GM21515 (cell line): ENCODE measurements around the gene SRR.

ENCODE experiments used
- ATAC-seq: cut with Tn5 transposase; IDR thresholded peaks from one replicate; pipeline ENCODE4 v1.9.1; 2021; ENCODE audit not compliant: unreplicated experiment

SRR gene

DNA sequence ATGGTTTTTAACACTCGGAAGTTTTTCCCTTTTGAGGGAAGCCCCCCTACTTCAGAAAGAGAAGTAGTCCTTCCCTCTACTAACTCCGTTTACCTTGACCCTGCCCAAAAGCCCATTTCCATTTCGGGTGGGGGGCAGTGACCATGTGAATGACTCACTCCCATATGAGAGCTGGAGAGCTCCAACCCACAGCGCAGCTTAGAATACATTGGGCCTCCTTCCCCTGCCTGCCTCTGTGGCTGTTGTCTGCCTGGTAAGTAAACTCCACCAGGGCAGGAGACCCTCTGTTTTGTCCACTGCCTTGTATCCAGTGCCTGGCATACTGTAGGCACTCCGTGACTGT, 34.5 kb downstream of the SRR start:
- ATAC-seq, result no peak

DNA sequence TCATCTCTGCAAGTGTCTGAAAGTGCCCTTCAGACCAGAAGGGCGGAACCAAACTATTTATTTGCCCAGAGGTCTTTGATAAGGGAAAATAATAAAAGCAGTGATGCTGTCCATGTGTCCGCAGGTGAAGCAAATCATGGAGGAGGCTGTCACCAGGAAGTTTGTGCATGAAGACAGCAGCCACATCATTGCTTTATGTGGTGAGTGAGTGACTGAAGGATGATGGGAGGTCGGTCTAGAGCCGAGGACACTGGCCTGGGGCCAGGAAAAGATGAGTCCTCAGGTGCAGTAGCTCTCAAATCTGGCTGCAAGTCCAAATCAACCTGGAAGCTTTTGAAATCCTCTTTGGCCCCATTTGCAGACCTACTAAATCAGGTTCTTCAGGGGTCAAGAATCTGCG, 39.7 kb downstream of the SRR start:
- ATAC-seq, result no peak

DNA sequence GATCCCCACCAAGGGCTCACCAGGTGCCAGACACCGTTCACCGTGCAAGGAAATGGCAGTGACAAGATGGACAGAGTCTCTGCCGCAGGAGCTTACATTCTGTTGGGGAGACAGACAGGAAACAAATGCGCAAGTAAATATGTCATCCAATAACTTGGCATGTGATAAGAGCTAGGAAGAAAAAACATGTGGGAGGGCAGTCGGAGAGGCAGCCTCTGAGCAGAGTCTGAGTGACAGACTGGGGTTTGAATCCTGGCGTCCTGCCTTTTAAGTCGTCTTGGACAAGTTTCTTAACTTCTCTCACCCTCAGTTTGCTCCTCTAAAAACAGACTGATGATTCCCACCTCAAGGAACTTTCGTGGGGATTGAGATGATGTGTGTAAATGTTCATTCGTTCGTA, 40.8 kb downstream of the SRR start:
- ATAC-seq, result no peak

DNA sequence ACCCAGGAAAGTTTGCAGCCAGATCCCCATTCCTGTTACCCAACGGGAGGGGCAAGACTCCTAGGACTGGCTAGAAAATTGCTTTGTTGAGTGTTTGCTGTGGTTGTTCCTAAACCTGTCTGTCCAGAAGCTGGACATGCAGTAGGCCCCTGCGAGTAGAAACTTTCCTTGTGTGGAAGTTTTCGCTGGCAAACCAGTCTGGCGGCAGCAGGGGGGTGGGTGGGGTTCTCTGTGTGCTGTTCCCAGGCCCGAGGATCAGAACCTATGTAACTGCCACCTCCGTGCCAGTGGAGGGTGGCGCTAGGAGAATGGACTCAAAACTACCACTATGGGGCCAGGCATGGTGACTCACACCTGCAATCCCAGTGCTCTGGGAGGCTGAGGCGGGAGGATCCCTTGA, 42.7 kb downstream of the SRR start:
- no peak for ATAC-seq

DNA sequence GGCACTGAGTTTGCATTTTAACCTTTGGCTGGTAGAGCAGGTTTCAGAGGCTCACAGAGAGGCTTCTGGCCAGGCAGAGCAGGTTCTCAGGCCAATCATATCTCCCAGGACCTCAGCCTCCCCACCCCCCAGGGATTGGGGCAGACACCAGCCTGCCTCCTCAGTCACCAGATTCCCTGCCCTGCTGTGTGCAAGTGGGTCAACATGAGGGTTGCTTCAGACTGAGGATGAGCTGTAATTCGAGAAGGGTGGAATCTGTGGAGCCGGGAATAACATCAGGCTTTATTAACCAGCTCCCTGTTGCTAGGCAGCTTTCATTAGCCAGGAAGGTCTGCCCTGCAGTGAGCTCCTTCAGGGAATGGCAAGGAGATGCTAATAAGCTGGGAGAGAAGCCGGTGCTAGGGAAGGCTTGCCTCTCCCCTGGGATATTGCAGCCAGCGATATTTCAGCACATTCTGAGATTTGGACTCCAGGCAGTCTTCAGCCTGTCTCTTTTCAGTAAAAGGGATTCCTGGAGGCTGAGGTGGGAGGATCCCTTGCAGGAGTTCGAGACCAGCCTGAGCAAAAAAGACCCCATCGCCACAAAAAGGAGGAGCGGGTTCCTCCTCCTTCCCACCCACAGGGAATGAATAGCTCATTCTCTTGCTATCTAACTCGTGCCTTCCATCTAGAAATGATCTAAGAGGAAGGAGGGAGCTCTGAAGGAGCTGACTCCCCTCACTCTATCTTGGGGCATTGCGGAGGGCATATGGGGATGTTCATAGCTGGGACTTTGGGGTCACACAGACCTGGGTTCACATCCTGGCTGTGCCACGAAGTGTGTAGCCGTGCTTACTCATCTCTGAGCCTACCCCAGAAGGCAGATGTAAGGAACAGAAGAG, 44.3 kb downstream of the SRR start:
- no peak for ATAC-seq

DNA sequence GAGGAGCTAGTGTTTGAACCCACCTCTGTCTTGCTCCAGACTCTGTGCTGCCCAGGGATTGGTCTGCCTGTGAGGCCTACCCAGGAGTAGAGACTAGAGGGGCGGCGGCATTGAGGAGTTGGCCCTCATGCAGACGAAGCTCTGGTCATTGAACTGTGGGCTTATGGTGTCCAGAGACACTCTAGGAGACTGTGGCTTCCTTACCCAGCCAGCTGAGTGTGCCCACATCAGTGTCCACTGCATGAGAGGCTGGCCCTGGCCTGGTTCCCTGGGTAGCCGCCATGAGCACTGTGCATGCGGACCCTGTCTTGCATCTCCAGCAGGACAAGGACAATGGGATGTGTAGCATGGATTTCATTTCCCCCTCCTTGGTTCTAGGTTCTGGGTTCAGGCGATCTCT, 47.5 kb downstream of the SRR start:
- ATAC-seq, result no peak

DNA sequence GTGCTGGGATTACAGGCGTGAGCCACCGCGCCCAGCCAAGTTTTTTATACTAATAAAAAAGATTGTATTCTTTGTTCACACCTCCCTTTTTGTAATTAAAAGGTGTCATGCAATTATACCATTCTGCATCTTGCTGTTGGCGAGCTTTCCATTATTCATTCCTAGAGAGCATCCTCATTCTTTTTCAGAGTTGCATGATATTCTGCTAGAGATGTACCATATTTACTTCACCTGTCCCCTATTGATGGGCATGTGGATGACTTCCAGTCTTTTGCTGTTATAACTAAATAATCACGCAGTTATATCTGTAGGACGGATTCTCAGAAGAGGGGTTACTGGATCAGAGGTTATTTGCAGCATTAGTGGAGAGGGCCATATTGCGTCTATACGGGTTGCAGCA, 50.6 kb downstream of the SRR start:
- ATAC-seq, result no peak

DNA sequence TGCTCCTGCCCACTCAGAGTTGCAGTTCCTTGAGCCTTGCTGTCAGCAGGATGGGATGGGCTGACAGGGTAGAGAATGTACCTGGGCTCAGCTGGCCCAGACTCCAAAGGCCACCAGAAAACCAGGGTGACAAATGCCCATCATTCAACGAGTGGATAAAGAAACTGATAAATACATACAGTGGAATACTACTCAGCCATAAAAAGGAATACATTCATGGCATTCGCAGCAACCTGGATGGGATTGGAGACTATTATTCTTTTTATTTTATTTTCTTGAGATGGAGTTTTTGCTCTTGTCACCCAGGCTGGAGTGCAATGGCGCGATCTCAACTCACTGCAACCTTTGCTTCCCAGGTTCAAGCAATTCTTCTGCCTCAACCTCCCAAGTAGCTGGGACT, 53.5 kb downstream of the SRR start:
- ATAC-seq, result no peak

DNA sequence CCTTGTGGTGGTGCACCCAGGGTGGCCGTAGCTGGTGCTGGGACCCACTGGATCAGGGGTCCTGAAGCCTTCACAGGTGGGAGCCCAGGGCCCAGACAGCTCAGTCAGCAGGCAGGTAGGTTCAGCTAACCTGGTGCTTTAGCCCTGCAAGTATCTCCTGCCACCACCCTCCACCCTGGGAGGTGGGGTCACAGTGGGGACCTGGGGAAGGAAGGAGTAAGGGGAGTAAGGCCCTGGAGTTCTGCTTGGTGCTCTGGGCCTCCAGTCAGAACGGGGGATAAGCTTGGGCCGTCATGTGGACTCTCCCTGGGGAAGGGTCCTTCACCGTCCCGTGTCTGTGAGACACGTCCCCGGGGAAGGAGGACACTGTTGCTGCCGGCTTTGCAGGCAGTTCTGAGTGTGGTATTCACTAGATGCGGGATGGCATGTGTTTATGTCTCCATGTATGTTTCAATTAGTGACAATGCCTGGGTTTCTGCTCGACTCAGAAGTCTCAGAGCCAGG, 54.2 kb downstream of the SRR start:
- no peak for ATAC-seq

DNA sequence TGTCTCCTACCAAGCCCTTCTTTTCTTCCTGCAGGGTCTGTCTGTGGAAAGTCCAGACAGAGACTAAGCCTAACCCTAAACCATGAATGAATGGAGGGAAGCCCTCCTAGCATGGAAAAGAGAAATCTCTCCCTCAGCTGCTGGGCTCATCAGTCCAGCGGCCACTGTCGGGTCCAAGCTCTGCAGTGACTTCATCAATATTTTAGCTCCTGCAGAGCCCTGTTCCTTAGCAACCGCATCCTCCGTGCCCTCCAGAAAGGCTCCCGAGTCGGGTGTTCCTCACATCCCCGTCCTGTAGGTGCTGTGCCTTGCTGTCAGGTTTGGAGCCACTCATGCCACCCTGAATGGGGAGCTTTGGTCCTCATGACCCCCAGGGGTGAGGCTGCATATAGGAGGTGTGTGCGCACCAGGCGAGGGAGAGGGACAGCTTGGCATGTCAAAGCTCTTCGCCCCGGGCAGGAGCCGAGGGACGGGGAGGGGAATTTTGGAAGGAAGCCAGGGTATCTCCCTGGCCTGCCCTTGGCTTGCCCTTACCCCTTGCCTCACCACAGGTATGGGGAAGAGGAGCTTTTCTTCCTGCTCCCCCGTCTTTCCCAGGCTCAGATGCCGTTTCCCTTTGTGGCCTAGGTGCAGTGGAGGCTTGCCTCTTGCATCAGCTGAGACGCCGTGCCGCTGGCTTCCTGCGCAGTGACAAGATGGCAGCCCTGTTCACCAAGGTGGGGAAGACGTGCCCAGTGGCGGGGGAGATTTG, 57.4 kb downstream of the SRR start:
- no peak for ATAC-seq

DNA sequence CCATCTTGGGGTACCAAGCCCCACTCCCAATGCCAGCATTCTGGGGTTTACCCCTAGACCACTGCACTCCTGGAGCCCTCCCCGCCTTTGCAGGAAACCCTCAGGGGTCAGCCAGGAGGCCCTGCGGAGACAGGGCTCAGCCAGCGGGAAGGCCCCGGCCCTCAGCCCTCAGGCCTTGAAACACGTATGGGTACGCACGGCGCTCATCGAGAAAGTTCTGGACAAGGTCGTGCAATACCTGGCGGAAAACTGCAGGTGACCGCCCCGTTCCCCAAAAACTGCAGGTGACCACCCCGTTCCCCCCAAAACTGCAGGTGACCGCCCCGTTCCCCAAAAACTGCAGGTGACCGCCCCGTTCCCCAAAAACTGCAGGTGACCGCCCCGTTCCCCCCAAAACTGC, 58.3 kb downstream of the SRR start:
- ATAC-seq, result no peak

DNA sequence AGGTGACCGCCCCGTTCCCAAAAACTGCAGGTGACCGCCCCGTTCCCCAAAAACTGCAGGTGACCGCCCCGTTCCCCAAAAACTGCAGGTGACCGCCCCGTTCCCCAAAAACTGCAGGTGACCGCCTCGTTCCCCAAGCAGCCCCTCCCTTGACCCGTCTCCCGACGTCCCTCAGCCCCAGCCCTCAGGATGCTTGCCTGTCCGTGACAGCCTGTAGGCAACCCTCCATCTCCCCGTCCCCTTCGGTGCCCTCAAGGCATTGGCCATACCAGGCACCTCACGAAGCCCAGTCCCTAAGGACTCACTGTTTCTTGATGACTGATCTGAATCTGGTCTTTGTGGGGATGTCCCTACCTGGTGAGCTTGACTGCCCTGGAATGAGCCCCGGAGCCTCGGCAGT, 58.7 kb downstream of the SRR start:
- ATAC-seq, result no peak

DNA sequence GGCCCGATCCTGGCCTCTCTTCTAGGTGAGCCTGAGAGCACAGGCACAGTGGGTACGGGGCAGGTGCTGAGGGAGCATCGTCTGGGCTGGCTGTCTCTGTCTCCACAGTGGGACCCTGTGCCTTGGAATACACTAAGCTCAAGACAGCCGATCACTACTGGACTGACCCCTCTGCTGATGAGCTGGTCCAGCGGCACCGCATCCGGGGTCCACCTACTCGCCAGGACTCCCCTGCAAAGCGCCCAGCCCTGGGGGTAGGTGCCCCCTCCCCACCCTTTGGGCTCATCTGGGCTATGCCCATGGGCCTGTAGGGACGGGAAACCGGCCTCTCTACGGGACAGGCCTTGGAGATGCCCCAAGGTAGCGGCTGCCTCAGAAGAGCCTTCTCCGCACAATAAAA, 59.1 kb downstream of the SRR start:
- no peak for ATAC-seq

DNA sequence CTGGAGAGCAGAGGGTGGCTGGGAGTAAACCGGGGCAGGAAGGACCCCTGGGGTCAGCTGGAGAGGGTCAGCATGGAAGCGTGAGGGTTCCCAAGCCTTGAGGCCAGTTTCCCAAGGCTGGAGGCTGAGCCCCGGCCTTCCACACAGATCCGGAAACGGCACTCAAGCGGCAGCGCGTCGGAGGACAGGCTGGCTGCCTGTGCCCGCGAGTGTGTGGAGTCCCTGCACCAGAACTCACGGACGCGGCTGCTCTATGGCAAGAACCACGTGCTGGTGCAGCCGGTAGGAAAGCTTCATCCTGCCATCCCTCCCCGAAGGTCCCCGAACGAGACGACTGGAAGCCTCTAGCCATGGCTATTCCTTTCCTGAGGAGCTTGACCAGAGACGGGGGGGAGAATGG, 59.6 kb downstream of the SRR start:
- ATAC-seq, result no peak

DNA sequence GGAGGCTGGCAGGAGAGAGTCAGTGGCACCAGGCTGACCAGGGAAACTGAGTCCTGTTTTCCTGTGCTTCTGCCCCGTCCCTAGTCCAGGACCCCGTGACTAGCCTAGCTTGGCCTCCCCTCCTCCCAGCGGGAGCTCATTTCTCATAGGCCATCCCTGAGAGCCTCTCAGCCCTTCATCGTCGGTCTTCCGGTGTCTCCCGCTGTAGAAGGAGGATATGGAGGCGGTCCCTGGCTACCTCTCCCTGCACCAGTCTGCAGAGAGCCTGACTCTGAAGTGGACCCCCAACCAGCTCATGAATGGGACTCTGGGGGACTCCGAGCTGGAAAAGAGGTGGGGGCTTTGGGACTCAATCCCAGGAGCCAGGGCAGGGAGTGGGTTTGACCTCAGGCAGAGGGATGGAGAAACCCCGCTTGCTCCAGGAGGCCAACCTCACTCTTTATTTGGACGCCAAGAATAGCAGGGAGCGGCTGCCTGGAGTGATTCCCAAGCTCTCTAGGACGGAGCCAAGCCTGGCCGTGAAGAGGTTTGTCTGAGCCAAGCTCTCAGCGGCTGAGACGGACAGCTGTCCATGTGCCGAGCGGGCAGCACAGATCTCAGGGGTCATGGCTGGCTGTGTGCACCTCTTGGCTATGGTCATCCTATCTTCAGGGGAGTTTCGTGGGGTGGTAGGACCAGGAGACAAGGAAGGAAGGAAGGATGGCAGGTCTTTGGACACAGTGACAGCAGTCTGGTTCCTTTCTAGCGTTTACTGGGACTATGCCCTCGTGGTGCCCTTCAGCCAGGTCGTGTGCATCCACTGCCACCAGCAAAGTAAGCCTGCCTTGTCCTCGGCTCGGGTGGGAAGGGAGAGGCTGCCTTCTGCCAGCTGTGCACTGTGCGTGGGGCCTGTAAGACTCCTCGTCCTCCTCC, 60.4 kb downstream of the SRR start:
- ATAC-seq, result no peak

DNA sequence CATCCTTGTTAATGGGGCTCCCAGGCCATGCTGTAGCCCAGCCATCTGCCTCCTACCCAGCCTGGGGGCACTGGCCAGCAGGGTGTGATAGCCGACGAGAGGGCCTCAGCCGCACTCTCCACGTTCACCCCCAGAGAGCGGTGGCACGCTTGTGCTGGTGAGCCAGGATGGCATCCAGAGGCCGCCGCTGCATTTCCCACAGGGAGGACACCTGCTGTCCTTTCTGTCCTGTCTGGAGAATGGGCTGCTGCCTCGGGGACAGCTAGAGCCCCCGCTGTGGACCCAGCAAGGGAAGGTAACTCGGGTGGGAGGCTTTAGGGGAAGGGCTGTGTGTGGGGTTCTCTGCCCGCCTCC, 61.0 kb downstream of the SRR start:
- ATAC-seq, result no peak

DNA sequence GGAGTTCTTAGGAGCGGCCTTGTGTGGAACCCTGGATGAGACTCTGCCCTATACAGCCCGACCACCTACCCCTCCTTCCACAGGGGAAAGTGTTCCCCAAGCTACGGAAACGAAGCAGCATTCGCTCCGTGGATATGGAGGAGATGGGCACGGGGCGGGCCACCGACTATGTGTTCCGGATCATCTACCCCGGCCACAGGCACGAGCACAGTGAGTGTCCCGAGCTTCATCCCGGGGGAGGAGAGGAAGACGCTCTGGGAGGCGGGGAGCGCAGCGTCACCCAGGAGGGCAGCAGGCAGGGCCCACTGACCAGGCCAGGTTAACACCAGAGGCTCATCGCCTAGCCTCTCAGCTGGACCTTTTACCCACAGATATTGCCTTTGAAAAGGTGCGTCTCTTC, 61.4 kb downstream of the SRR start:
- no peak for ATAC-seq

DNA sequence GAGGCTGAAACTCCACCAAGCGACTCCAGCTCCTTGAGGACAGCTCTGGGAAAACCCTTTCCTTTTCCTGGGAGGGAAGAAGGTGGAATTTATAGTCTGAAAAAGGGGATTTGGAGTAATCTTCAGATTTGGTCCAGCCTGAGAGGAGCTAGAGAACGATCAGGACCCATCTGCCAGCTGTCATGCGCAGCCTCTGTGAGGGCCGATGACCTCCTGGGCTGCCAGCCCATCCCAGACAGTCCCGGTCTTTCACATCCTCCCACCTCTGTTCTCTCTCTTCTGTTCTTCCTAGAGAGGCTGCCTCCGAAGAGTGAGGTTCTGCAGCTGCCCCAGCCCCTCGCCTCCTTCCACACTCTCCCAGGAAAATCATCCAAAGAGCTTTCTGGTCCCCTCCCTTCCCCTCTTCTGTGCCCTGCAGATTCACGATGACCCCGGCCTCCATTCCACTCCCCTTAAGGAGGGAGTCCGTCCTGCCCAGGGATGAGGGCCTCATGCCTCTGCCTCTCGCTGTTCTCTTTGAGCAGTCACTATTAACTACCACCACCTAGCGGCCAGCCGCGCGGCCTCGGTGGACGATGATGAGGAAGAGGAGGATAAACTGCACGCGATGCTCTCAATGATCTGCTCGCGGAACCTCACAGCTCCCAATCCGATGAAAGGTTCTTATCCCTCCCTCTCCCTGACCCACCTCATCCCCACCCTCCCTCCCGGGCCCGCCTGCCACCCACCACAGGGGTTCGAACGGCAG, 63.2 kb downstream of the SRR start:
- no peak for ATAC-seq

DNA sequence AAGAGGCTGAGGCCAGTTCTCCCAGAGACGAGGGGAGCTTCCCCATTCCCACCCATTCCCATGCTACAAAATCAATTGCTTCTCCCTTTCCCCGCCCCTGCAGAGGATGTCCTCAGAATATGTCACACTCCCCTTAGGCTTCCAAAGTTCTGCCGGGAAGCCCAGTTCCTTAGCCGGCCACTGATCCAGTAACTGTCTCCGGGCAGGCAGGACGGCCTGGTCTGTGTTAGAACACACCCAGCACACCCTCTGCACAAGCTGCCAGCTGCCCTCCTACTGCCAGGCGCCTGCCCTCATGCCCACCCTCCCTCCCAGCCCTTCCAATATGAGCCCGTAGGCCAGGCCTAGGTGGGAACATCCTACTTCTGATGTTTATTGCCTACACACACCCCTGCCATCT, 64.6 kb downstream of the SRR start:
- no peak for ATAC-seq

DNA sequence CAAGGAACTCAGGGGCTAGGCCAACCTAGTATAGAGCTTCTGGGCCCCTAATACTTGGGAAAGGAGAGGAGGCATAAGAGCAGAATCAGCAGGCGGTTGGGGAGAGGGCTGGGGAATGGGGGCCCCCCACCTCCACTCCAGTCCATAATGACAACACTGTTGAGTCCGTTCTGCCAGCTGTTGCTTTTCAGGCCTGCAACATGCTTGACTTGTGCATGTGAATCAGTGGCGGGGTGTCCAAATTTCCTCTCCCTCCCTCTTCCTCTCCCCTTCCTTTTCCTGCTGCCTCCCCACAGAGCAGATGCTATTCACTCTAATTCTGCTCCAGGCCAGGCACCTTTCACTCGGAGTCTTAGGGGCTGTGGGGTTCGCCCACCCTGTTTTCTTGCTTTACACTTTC, 65.3 kb downstream of the SRR start:
- ATAC-seq, result no peak
